LNCAP (cell line): Measurements from ENCODE around the gene NAV2.

Source experiments
- TF ChIP-seq, protein P1 (sequence below): fragments of 450-650 bp; IDR thresholded peaks from 2 replicates; pipeline ENCODE4 v1.5.1; 2017; ENCODE audit warnings: mild to moderate bottlenecking

NAV2 gene

DNA sequence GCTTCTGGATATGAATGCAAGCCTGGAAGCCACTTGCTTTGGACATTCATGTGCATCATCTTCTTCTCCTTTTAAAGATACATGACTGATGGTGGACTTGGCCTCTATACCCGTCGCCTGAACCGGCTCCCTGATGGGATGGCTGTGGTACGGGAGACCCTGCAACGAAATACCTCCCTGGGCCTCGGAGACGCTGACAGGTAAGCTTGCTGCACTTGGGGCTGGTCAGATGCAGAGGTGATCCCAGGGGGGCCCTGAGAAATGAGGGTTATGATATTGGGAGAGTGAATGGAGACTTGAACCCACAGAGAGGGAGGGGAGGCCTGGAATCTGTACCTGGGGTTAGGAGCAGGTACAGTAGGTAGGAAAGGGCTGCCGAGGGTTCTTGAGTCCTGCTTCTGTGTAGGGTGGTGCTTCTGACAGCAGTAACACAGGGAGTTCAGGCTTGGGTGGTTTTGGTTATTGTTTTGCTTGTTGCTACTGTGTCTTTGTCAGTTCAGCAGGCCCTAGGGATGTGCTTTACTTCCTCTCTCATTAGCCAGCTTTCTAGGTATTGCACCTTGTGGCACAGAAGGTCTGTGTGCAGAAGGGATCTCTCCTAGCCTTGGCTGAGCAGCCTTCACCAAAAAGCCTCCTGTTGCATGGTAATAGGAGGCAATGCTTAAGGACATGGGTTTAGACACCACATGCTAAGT lies 271.6 kb downstream of the NAV2 start:
- TF ChIP-seq, protein P1, sequence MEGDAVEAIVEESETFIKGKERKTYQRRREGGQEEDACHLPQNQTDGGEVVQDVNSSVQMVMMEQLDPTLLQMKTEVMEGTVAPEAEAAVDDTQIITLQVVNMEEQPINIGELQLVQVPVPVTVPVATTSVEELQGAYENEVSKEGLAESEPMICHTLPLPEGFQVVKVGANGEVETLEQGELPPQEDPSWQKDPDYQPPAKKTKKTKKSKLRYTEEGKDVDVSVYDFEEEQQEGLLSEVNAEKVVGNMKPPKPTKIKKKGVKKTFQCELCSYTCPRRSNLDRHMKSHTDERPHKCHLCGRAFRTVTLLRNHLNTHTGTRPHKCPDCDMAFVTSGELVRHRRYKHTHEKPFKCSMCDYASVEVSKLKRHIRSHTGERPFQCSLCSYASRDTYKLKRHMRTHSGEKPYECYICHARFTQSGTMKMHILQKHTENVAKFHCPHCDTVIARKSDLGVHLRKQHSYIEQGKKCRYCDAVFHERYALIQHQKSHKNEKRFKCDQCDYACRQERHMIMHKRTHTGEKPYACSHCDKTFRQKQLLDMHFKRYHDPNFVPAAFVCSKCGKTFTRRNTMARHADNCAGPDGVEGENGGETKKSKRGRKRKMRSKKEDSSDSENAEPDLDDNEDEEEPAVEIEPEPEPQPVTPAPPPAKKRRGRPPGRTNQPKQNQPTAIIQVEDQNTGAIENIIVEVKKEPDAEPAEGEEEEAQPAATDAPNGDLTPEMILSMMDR, result no peak

DNA sequence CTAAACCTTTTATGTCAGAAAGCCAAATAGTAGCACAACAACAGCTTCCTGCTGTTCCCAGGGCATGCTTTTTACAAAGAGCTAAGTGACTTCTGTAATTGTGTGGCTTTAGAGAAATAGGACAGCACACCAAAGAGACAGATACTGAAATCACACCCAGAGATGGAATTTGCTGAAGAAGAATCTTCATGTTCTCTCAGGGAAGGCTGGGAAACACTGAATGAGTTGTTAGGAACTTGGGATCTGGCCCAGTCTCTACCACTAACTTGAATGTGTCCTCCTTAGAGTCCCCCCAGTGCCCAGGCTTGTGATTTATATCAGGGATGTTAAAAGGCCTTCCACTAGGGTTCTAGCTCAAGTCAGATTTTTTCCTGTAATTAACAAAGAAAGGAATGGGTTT lies 272.5 kb downstream of the NAV2 start:
- TF ChIP-seq, protein P1, result no peak

DNA sequence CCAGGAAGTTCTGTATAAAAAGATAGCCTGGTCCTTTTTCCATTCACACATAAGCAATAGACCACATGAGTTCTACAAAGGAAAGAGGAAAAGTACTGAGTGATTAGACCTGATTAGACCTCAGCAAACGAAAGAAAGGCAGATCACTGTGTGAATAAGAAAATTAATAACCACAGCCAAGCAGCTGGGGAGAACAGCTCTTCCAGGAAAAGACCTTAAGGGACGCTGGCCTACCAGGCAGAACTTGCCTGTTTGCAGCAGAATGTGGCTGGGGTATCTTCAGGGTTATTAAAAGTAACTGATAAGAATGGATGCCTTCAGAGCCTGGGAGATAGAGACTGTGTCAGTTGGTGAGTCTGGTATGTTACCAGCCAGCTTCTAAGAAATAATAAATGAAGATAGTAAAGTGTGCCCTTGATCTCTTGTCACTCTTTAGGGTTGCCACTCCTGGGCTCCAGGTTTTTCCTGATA lies 274.7 kb downstream of the NAV2 start:
- TF ChIP-seq, protein P1, result no peak

DNA sequence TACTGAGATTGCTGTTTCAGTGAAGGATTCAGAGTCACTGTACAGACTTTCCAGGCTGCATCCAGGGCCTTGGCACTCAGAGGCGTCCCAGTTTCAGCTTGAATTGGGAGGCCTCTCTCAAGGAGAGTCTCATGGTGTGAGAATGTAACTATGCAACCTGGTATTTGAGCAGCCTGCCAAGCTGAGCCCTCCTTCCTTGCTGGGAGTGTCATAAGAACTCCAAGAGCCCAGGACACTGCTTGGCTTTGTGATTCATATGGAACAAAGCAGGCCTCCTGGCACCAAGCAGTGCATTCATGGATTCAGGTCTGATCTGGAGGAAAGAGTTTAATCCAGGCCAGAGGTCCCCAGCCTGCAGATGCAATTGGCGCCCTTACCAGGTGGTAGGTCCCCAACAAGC lies 276.0 kb downstream of the NAV2 start:
- TF ChIP-seq, protein P1, result no peak

DNA sequence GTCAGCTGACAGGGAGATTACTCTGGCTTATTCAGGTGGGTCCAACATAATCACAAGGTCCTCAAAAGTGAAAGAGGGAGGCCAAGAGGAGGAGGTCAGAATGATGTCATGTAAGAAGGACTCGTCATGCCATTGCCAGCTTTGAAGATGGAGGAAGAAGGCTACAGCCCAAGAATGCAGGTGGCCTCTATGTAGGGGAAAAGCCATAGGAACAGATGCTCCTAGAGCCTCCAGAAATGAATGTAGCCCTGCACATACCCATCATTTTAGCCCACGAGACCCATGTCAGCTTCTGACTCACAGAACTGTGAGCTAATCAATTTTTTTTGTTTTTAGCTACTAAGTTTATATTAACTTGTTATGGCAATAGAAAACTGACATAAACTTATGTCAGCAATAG lies 276.6 kb downstream of the NAV2 start:
- TF ChIP-seq, protein P1, result no peak

DNA sequence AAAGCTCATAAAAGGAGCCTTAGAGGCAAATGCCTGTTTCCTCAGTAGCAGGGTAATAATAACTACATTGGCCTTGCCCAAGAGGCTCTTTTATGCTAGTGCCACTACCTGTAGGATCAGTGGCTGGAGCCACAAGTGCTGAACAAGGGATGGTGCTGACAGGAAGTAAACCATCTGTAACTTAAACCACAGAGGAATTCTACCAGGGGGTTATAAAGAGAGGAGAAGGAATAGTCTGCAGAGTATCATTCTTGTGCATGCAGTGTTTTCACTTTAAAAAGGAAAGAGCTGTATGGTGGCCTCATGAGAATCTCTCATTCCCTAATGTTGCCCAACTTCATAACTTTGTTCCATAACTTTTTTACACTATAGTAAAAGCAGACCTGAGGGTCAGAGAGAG lies 279.5 kb downstream of the NAV2 start:
- TF ChIP-seq, protein P1, result no peak

DNA sequence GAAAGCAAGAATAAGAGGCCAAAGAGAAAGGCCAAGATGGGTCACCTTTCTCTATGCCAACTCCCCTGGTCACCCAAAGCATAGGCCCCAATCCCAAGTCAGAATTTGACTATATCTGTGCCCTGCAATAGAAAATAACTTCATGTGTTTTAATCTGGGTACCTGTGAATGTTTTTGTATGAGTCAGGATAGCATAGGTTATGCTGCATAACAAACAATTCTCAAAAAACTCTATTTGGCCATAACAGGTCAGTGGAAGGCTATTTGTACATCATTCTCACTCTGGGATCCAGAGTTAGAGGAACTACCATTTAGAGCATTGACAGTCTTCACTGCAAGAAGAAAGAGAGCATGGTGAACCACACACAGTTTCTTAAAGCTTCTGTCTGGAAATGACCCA lies 280.4 kb downstream of the NAV2 start:
- TF ChIP-seq, protein P1, result no peak

DNA sequence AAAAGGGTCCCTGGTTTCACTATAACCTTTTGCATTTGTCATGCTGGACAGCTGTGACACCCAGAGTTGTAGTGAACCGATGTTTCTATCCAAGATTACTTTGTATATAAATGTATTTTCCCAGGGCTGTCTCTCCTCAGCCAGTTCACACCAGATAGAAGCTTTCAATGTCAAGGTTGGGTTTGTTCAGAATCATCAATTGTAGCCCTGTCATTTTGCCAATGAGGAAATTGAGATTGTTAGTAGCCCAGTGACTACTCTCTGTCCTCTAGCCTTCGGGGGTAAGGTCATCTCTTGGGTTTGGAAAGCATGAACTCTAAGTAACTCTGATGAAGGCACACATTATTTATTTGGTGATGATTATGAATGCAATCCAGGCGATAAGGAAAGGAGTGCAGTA lies 282.0 kb downstream of the NAV2 start:
- TF ChIP-seq, protein P1, result no peak
